Neutrophil (primary cell): ENCODE results near the gene CFAP410.

ENCODE experiments used
- H3K27ac ChIP-seq: fragments of 200-600 bp; sonication (generic); 2 replicates; pipeline ENCODE4 v1.5.1; 2016; ENCODE audit warnings: mild to moderate bottlenecking, moderate library complexity
- H3K27me3 ChIP-seq: fragments of 200-600 bp; sonication (generic); 2 replicates; pipeline ENCODE4 v1.6.0; 2016; ENCODE audit warnings: mild to moderate bottlenecking
- H3K36me3 ChIP-seq: fragments of 200-600 bp; sonication (generic); 2 replicates; pipeline ENCODE4 v1.5.1; 2017
- H3K4me1 ChIP-seq, 2 experiments: fragments of 200-600 bp in 1 of 2; sonication (generic) in 1 of 2; 1 replicate in 1 of 2; 2 replicates in 1 of 2; pipeline versions ENCODE4 v1.5.1 to v1.6.1; 2013 to 2016; ENCODE audit warnings: low read depth in 1 of 2, low read length in 1 of 2, mild to moderate bottlenecking in 1 of 2, moderate library complexity in 1 of 2; ENCODE audit not compliant: control insufficient read depth in 1 of 2, insufficient read depth in 1 of 2
- H3K4me3 ChIP-seq, 2 experiments: fragments of 200-600 bp in 1 of 2; sonication (generic) in 1 of 2; 1 replicate in 1 of 2; 2 replicates in 1 of 2; pipeline ENCODE4 v1.5.1; 2013 to 2016; ENCODE audit warnings: low read depth in 1 of 2, low read length in 1 of 2, mild to moderate bottlenecking in 1 of 2, moderate library complexity in 1 of 2
- H3K9me3 ChIP-seq: fragments of 200-600 bp; sonication (generic); 2 replicates; pipeline ENCODE4 v1.5.1; 2016
- CTCF ChIP-seq: fragments of 200-600 bp; sonication (generic); IDR thresholded peaks from 2 replicates; pipeline ENCODE4 v1.5.1; 2016; ENCODE audit warnings: antibody characterized with exemption

CFAP410 gene

DNA sequence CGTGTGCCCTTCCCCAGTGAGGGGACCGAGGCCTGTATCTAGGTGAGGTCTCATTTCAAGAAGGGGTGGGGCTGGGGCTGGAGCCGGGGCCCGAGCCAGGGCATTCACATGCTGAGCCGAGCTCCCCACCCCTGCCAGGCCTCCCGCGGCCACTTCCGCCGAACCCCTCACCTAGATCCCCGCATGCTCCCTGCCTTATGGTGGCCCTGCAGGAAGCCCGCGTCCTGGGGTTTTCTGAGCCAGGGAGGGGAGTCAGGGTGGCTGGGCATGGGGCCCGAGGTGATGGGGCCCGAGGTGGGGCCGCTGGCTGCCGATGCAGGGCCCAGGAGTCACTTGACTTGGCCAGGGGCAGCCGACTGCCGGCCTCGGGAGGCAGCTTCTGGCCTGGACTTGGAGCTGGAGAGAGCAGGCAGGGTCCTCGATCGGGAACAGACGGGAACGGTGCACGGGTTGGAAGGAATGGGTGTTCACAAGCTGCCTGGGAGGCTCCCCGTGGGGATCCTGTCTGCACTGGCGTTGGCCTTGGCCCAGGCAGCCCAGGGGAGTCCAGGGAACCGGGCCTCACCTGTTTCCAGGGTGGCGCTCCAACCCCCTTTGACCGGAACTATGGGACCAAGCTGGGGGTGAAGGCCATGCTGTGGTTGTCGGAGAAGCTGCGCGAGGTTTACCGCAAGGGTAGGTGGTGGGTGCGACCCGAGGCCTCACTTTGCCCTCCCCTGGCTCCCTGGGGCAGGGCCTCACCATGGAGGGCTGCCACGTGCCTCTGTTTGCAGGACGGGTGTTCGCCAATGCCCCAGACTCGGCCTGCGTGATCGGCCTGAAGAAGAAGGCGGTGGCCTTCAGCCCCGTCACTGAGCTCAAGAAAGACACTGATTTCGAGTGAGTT, 13.6 kb downstream of the CFAP410 start:
- Histone ChIP-seq H3K4me3 (no peak overlapping the region), H3K36me3 (peaks cover 71% of the 10 kb centered on the region), H3K4me1 (peaks cover 10% of the 10 kb centered on the region in 2 experiments), H3K9me3 (no peaks in the 10 kb centered on the region), H3K27me3 (no peaks in the 10 kb centered on the region), H3K27ac (no peak overlapping the region)
- TF ChIP-seq CTCF, result no peak

DNA sequence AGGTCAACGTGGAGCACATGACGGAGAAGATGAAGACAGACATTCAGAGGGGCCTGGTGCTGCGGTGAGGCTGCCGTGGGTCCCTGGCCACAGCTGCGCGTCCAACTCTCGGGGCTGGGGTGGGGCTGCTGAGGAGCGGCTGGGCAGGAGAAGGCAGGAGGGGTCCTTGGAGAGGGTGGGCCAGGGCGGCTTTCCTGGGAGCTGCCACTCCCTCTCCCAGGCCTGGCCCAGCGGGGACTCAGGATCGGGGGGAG, 14.4 kb downstream of the CFAP410 start:
- Histone ChIP-seq H3K9me3 (no peaks in the 10 kb centered on the region), H3K4me1 (peaks cover 10% of the 10 kb centered on the region in 2 experiments), H3K27me3 (no peaks in the 10 kb centered on the region), H3K36me3 (peaks cover 80% of the 10 kb centered on the region), H3K27ac (no peak overlapping the region), H3K4me3 (no peak overlapping the region)
- TF ChIP-seq CTCF, result no peak

DNA sequence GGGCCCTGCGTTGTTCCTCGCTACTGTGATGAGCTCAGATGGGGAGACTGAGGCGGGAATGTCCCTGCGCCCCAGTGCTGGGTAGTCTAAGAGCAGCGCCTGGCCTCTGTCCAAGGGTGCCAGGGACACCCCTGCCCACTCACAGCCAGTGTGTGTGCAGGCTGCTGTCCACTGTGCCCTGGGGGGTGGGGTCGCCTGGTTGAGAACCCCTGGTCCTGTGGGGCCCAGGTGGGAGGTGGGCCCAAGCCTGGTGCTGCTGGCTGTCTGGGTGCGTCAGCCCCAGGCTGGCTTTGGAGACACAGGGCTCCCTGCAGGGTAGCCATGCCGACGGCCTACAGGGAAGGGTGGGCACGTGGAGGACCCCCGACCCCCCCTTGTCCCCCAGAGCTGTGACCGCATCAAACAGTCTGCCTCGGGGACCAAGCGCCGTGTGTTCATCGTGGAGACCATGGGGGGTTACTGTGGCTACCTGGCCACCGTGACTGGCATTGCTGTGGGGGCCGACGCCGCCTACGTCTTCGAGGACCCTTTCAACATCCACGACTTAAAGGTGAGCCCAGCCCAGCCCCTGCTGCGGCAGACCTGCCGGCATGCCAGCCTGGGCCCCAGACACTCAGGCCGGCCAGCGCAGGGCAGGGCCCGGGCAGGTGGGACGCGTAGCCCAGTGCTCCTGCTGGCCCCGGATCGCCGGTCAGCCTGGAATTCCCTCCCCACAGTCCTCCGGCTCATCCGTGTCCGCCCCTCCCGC, 14.9 kb downstream of the CFAP410 start:
- no peaks in the 10 kb centered on the region for H3K27me3 ChIP-seq
- no peak for TF ChIP-seq CTCF
- no peak overlapping the region for H3K4me3 ChIP-seq
- no peaks in the 10 kb centered on the region for H3K9me3 ChIP-seq
- peaks cover 10% of the 10 kb centered on the region in 2 experiments for H3K4me1 ChIP-seq
- H3K27ac ChIP-seq, result no peak overlapping the region
- H3K36me3 ChIP-seq, result peaks cover 85% of the 10 kb centered on the region

DNA sequence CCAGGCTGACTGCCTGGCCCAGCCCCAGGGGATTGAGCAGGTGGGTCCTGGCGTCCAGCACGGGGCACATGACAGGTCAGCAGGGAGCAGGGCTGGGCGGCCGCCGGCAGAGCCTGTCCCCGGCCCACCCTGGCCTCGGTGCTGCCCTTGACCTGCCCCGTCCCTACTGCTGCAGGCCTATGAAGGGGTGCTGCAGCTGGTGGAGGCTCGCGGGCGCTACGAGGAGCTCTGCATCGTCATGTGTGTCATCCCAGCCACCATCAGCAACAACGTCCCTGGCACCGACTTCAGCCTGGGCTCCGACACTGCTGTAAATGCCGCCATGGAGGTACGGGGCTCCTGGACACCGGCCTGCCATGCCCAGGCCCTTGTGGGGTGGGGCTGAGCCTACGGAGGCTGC, 15.6 kb downstream of the CFAP410 start:
- H3K4me3 ChIP-seq, result no peak overlapping the region
- H3K36me3 ChIP-seq, result peaks cover 92% of the 10 kb centered on the region
- H3K27me3 ChIP-seq, result no peaks in the 10 kb centered on the region
- TF ChIP-seq CTCF, result no peak
- H3K27ac ChIP-seq, result no peak overlapping the region
- H3K4me1 ChIP-seq, result peaks cover 10% of the 10 kb centered on the region in 2 experiments
- no peaks in the 10 kb centered on the region for H3K9me3 ChIP-seq

- H3K27ac ChIP-seq, result no peak overlapping the region
- peaks cover 99% of the 10 kb centered on the region for H3K36me3 ChIP-seq
- H3K9me3 ChIP-seq, result no peaks in the 10 kb centered on the region
- no peak overlapping the region for H3K4me3 ChIP-seq
- TF ChIP-seq CTCF, result no peak
- H3K27me3 ChIP-seq, result no peaks in the 10 kb centered on the region
- peaks cover 8% of the 10 kb centered on the region in 2 experiments for H3K4me1 ChIP-seq
Observed at GRCh38 chr21:44322621-44323325, 16.4 kb downstream of the CFAP410 start.
